Upper lobe of left lung (tissue), 4 donors: ENCODE measurements around the gene NFKBIZ.

Experiments used
- CTCF ChIP-seq, 6 experiments: fragments of 450-650 bp in 4 of 6; fragments of 200-600 bp in 2 of 6; sonication (generic) in 2 of 6; IDR thresholded peaks; one replicate each; pipeline ENCODE4 v1.5.1; 2016 to 2019; ENCODE audit warnings: antibody characterized with exemption in 6 of 6
- EP300 ChIP-seq, 4 donors: sonication (generic); formaldehyde crosslinking; IDR thresholded peaks; one replicate each; pipeline ENCODE4 v1.5.1; 2017; ENCODE audit warnings: antibody characterized with exemption in 4 of 4, control low read depth in 2 of 4
- POLR2A ChIP-seq, 4 donors: fragments of 450-650 bp; IDR thresholded peaks; one replicate each; pipeline ENCODE4 v1.5.1; 2016 to 2017; ENCODE audit warnings: antibody characterized with exemption in 4 of 4, mild to moderate bottlenecking in 2 of 4

GRCh38 chr3:101806491-101806890 is 42.8 kb upstream of the NFKBIZ start:
- TF ChIP-seq CTCF (IDR thresholded peaks at IDR 0.05) (no peak), POLR2A (IDR thresholded peaks at IDR 0.05) (no peak), EP300 (IDR thresholded peaks at IDR 0.05) (no peak)
